Measurements from ENCODE around the gene NCF1.
"Not testable (repeated sequence)": the region's sequence is repeated elsewhere in the genome, so short reads cannot be mapped to it uniquely, and the experiment has no call there.

GRCh38 chr7:74739974-74740703 is 33.7 kb upstream of the NCF1 start:
- TF ChIP-seq, protein P1, sequence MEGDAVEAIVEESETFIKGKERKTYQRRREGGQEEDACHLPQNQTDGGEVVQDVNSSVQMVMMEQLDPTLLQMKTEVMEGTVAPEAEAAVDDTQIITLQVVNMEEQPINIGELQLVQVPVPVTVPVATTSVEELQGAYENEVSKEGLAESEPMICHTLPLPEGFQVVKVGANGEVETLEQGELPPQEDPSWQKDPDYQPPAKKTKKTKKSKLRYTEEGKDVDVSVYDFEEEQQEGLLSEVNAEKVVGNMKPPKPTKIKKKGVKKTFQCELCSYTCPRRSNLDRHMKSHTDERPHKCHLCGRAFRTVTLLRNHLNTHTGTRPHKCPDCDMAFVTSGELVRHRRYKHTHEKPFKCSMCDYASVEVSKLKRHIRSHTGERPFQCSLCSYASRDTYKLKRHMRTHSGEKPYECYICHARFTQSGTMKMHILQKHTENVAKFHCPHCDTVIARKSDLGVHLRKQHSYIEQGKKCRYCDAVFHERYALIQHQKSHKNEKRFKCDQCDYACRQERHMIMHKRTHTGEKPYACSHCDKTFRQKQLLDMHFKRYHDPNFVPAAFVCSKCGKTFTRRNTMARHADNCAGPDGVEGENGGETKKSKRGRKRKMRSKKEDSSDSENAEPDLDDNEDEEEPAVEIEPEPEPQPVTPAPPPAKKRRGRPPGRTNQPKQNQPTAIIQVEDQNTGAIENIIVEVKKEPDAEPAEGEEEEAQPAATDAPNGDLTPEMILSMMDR (IDR thresholded peaks at IDR 0.05 in 2 of 3, conservative IDR thresholded peaks at IDR 0.05 in 1 of 3; ENCODE audit: borderline replicate concordance in 1 of 3, insufficient read depth in 1 of 3, low read depth in 2 of 3, low read length in 2 of 3), result not testable (repeated sequence)
- not testable (repeated sequence) for TF ChIP-seq EZH2 (IDR thresholded peaks at IDR 0.05); ELF1 (IDR thresholded peaks at IDR 0.05; ENCODE audit: borderline replicate concordance, low read depth); SRF (IDR thresholded peaks at IDR 0.05; ENCODE audit: low read depth); POLR2A (IDR thresholded peaks at IDR 0.05; ENCODE audit: borderline replicate concordance, extremely low read depth, insufficient read depth, insufficient read length); ZNF274 (IDR thresholded peaks at IDR 0.05; ENCODE audit: low read depth, low read length)
